Endodermal cell (in vitro differentiated cells): ENCODE measurements around the gene NCMAP. TPM values are rescaled to one million over a fixed set of nuclear protein-coding genes. Genes with fewer than 3 reads are reported as not detected.
"Not testable (repeated sequence)": the region's sequence is repeated elsewhere in the genome, so short reads cannot be mapped to it uniquely, and the experiment has no call there.

ENCODE experiments used
- DNase-seq: peaks from one replicate; pipeline ENCODE4 v3.0.0-alpha.2; 2017
- H3K27ac ChIP-seq: 2 replicates; pipeline ENCODE4 v1.5.1; 2013; ENCODE audit warnings: mild to moderate bottlenecking, low read depth, low read length, moderate library complexity
- H3K27me3 ChIP-seq: 2 replicates; pipeline ENCODE4 v1.6.1; 2013; ENCODE audit warnings: mild to moderate bottlenecking, low read length, moderate library complexity; ENCODE audit not compliant: insufficient read depth, control insufficient read depth, poor library complexity, severe bottlenecking
- H3K36me3 ChIP-seq: 2 replicates; pipeline ENCODE4 v1.7.0; 2013; ENCODE audit warnings: mild to moderate bottlenecking, low read length, moderate library complexity; ENCODE audit not compliant: control insufficient read depth, insufficient read depth
- H3K4me1 ChIP-seq: one replicate; pipeline ENCODE4 v1.7.0; 2013; ENCODE audit warnings: low read length; ENCODE audit not compliant: control insufficient read depth, insufficient read depth
- H3K4me3 ChIP-seq: 2 replicates; pipeline ENCODE4 v1.5.1; 2013; ENCODE audit warnings: mild to moderate bottlenecking, low read length, moderate library complexity
- H3K9ac ChIP-seq: 2 replicates; pipeline ENCODE4 v1.6.1; 2013; ENCODE audit warnings: mild to moderate bottlenecking, low read length, moderate library complexity; ENCODE audit not compliant: poor library complexity, severe bottlenecking; ENCODE audit errors: extremely low read depth
- H3K9me3 ChIP-seq: 2 replicates; pipeline ENCODE4 v1.6.1; 2013; ENCODE audit warnings: mild to moderate bottlenecking, low read length, moderate library complexity; ENCODE audit not compliant: control insufficient read depth
- H3K27ac Mint-ChIP-seq: 2 replicates; pipeline ENCODE4 v1.8.0; 2020; ENCODE audit warnings: mixed read lengths
- H3K27me3 Mint-ChIP-seq: 2 replicates; pipeline ENCODE4 v1.8.0; 2021; ENCODE audit warnings: mild to moderate bottlenecking, mixed read lengths; ENCODE audit not compliant: insufficient read depth
- H3K36me3 Mint-ChIP-seq: 2 replicates; pipeline ENCODE4 v1.8.0; 2020; ENCODE audit warnings: low read depth, mixed read lengths
- H3K4me1 Mint-ChIP-seq: 2 replicates; pipeline ENCODE4 v1.8.0; 2020; ENCODE audit warnings: mixed read lengths
- H3K4me3 Mint-ChIP-seq: 2 replicates; pipeline ENCODE4 v1.8.0; 2020; ENCODE audit warnings: mild to moderate bottlenecking, moderate library complexity, mixed read lengths
- H3K9me3 Mint-ChIP-seq: 2 replicates; pipeline ENCODE4 v1.8.0; 2020; ENCODE audit warnings: mild to moderate bottlenecking, mixed read lengths
- WGBS, 2 experiments: methylation state at CpG; one replicate each; pipeline versions ENCODE4 v1.1.5 to v1.1.7; 2013; ENCODE audit warnings: missing lambda C conversion rate in 2 of 2, mixed read lengths in 1 of 2; ENCODE audit not compliant: insufficient coverage in 1 of 2, insufficient read length in 1 of 2; 5-methylcytosine and 5-hydroxymethylcytosine counted together
- total RNA-seq, 2 donors: library from RNA; stranded (reverse); fragmentation: NEBNext Ultra II Directional in 1 of 2; extraction: Animal tissue kit (Norgen Biotek cat#: 25700) in 1 of 2; gene quantifications; 2 replicates in 1 of 2; 3 replicates in 1 of 2; pipeline ENCODE4 v1.2.1, GENCODE V29; 2021
- TF ChIP-seq, protein P1 (sequence below): fragments of 200-600 bp; sonication (generic); conservative IDR thresholded peaks from 2 replicates; pipeline ENCODE4 v1.5.0; 2021; ENCODE audit warnings: antibody characterized with exemption, mild to moderate bottlenecking

NCMAP gene
- total RNA-seq, 2 donors from 2014 or later = 0.15 to 0.42 TPM

- Mint-ChIP-seq H3K4me3 (no peak overlapping the region), H3K27ac (peak overlapping the region; percentile 84), H3K9me3 (no peaks in the 10 kb centered on the region), H3K4me1 (peaks cover 17% of the 10 kb centered on the region), H3K36me3 (peaks cover 10% of the 10 kb centered on the region), H3K27me3 (no peaks in the 10 kb centered on the region)
- H3K9ac ChIP-seq = no peak overlapping the region
- TF ChIP-seq, protein P1, sequence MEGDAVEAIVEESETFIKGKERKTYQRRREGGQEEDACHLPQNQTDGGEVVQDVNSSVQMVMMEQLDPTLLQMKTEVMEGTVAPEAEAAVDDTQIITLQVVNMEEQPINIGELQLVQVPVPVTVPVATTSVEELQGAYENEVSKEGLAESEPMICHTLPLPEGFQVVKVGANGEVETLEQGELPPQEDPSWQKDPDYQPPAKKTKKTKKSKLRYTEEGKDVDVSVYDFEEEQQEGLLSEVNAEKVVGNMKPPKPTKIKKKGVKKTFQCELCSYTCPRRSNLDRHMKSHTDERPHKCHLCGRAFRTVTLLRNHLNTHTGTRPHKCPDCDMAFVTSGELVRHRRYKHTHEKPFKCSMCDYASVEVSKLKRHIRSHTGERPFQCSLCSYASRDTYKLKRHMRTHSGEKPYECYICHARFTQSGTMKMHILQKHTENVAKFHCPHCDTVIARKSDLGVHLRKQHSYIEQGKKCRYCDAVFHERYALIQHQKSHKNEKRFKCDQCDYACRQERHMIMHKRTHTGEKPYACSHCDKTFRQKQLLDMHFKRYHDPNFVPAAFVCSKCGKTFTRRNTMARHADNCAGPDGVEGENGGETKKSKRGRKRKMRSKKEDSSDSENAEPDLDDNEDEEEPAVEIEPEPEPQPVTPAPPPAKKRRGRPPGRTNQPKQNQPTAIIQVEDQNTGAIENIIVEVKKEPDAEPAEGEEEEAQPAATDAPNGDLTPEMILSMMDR = no peak
- H3K36me3 ChIP-seq = peaks cover 18% of the 10 kb centered on the region
- H3K9me3 ChIP-seq = no peaks in the 10 kb centered on the region
- H3K27ac ChIP-seq = no peak overlapping the region
- WGBS, 2 experiments = 78 to 86% methylated on average over 7 of the region's 7 CpGs
- peaks cover 3% of the 10 kb centered on the region for H3K4me1 ChIP-seq
- no peaks in the 10 kb centered on the region for H3K27me3 ChIP-seq
- H3K4me3 ChIP-seq = peak overlapping the region; percentile 48
- no peak for DNase-seq
Observed at GRCh38 chr1:24526045-24526444, 29.8 kb upstream of the NCMAP start.

DNA sequence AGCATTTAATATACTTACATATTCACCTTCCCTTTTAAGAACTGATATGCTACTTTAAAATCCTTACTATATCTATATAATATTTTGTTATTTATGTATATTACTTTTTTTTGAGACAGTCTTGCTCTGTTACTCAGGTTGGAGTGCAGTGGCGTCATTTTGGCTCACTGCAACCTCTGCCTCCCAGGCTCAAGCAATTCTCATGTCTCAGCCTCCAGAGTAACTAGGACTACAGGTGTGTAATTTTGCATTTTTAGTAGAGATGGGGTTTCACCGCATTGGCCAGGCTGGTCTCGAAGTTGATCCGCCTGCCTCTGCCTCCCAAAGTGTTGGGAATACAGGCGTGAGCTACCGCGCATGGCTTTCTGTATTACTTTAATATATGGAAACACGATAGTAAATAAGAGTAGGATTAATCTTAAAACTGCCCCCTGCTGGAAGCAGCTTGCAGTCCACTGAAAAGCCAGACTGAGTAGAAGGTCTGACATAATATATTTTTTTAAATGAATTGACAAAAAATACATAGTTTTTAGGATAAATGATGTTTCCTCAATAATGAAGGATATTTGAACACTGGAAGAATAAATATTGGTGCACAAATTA lies 28.8 kb upstream of the NCMAP start:
- no peak for DNase-seq
- 90 to 93% methylated on average over 6 to 8 of the region's 8 CpGs for WGBS, 2 experiments
- Histone ChIP-seq H3K27me3 (no peaks in the 10 kb centered on the region), H3K27ac (no peak overlapping the region), H3K9me3 (no peaks in the 10 kb centered on the region), H3K4me1 (peaks cover 3% of the 10 kb centered on the region), H3K4me3 (no peak overlapping the region), H3K36me3 (peaks cover 25% of the 10 kb centered on the region), H3K9ac (no peak overlapping the region)
- Mint-ChIP-seq H3K27me3 (no peaks in the 10 kb centered on the region), H3K27ac (no peak overlapping the region), H3K4me3 (no peak overlapping the region), H3K4me1 (peaks cover 17% of the 10 kb centered on the region), H3K36me3 (peaks cover 18% of the 10 kb centered on the region), H3K9me3 (no peaks in the 10 kb centered on the region)
- TF ChIP-seq, protein P1 = peak; percentile 87

DNA sequence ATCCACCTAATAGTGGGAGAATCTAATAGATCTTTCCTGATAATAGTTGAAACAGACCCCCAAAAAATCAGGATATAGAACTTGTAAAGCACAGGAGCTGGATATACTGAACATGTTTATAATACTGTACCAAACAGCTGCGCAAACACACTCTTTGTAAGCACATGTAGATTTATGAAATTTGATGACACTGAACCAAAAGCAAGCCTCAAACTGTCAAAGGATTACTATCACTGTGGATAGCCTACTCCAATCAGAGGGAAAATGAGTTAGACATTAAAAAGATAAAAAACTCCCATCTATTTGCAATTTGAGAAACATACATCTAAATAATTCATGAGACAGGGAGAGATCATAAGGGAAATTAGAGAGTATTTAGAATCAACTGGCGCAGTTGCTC lies 27.1 kb upstream of the NCMAP start:
- Histone ChIP-seq H3K36me3 (peaks cover 31% of the 10 kb centered on the region), H3K9me3 (no peaks in the 10 kb centered on the region), H3K4me3 (no peak overlapping the region), H3K9ac (no peak overlapping the region), H3K4me1 (peaks cover 3% of the 10 kb centered on the region), H3K27me3 (no peaks in the 10 kb centered on the region), H3K27ac (no peak overlapping the region)
- Mint-ChIP-seq H3K4me1 (peaks cover 17% of the 10 kb centered on the region), H3K36me3 (peaks cover 24% of the 10 kb centered on the region), H3K9me3 (no peaks in the 10 kb centered on the region), H3K27ac (no peak overlapping the region), H3K4me3 (no peak overlapping the region), H3K27me3 (no peaks in the 10 kb centered on the region)
- DNase-seq = no peak
- TF ChIP-seq, protein P1 = no peak
- WGBS, 2 experiments = 97 to 100% methylated on average over 1 to 2 of the region's 2 CpGs

DNA sequence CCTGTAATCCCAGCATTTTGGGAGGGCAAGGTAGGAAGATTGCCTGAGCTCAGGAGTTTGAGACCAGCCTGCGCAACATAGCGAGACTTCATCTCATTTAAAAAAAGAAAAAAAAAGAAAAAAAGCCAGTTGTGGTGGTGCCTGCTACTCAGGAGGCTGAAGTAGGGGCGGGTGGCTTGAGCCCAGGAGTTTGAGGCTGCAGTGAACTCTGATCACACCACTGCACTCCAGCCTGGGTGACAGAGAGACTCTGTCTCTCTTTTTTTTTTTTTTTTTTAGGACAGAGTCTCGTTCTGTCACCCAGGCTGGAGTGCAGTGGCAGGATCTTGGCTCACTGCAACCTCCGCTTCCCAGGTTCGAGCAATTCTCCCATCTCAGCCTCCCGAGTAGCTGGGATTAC lies 26.6 kb upstream of the NCMAP start:
- not testable (repeated sequence) for H3K27ac ChIP-seq, H3K9ac ChIP-seq, H3K27ac Mint-ChIP-seq, H3K27me3 Mint-ChIP-seq, H3K27me3 ChIP-seq, H3K4me3 ChIP-seq, DNase-seq, H3K9me3 ChIP-seq, H3K9me3 Mint-ChIP-seq, H3K4me1 ChIP-seq, H3K4me3 Mint-ChIP-seq
- peaks cover 35% of the 10 kb centered on the region for H3K36me3 ChIP-seq
- Mint-ChIP-seq H3K36me3 (peaks cover 29% of the 10 kb centered on the region), H3K4me1 (peaks cover 15% of the 10 kb centered on the region)
- WGBS, 2 experiments = 87 to 99% methylated on average over 4 to 7 of the region's 7 CpGs
